GM19035 (cell line): ENCODE results near the gene CIT.
"Not testable (repeated sequence)": the region's sequence is repeated elsewhere in the genome, so short reads cannot be mapped to it uniquely, and the experiment has no call there.

Experiments used
- ATAC-seq: cut with Tn5 transposase; IDR thresholded peaks from one replicate; pipeline ENCODE4 v1.9.1; 2021; ENCODE audit not compliant: unreplicated experiment

CIT gene

DNA sequence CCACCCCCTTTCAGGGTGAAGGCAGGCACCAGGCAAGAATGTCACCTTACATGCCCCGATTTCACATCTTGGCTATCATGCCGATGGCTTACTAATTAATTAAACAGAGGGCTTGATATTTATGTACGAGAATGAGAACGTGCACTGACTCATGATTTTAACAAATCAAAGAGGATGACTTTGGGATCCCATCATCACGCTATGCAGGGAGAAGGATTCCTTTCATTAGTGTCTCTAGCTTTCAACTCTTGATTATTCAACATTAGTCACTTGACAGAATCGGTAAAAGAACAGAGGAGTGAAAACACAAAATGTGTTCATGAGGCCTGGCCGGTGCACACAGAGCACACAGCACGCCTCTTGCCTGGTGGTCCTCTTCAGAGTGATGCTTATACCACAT lies 128.6 kb downstream of the CIT start:
- no peak for ATAC-seq

DNA sequence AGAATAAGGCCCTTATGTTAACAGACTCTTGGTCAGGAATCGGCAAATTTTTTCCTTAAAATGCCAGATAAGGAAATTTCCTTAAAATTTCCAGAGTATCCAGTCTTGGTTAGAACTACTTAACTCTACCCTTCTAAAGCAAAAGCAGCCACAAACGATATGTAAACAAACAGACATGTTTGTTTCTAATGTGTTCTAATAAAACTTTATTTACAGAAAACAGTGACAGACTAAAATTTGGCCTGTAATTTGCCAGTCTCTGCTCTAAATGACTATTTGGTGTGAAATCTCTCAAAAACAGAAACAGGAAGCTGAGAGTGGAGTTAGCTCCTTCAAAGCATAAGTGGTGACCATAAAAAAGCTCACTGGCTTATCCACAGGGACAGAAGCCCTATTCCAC lies 131.0 kb downstream of the CIT start:
- no peak for ATAC-seq

DNA sequence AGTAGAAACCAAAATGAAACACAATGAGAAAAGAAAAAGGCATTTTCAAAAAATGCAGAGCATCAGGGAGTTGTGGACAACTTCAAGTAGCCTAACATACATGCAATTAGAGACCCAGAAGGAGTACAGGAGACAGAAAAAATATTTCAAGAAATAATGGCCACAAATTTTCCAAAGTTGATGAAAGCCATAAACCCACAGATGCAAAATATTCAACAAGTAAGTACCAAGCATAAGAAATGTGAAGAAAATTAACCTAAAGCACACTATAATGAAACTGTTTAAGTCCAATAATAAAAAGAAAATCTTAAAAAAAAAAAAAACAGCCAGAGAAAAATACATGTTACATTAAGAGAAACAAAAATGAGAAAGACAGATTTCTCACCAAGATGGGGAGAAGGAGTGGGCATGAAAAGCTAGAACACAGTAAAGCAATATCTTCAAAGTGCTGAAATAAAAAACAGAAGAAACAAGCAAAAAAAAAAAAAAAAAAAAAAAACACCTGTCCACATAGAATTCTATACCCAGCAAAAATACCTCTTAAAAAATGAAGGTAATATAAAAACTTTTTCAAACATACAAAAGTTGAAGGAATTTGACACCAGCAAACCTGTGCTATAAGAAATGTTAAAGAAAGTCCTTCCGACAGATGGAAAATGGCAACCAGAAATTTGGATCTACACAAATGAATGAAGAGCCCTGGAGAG lies 132.1 kb downstream of the CIT start:
- ATAC-seq, result no peak

DNA sequence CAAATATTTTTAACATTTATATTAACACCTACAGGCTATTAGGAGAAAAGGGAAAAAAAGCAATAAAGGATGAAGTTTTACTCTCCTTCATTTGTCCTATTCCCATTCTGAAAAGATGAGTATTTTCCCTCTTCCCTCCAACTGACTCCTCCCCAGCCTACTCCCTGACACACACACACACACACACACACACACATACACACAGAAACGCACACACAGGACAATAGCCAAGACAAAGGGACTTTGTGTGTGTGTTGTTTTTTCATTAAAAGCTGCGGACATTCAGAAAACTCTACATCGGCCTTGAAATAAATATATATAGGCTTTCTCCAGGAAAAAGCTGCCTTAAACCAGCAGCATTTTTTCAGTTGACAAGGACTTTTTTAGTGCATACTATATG lies 134.4 kb downstream of the CIT start:
- ATAC-seq, result no peak

DNA sequence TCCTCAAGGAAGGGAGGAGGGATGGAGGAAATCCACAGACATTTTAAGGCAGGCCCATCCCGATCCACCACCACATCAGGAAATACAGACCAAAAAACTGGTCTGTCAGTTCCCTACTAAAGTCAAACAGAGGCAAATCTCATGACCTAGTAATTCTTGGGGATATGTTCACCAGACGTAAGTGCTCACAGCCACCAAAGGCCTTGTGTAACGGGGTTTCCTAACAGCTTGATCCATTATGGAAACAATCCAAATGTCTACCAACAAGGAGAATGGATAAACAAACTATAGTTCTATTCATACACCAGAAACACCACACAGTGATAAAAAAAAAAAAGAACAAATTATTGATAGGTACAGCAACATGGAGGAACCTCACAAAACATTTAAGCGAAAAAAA lies 136.3 kb downstream of the CIT start:
- no peak for ATAC-seq

DNA sequence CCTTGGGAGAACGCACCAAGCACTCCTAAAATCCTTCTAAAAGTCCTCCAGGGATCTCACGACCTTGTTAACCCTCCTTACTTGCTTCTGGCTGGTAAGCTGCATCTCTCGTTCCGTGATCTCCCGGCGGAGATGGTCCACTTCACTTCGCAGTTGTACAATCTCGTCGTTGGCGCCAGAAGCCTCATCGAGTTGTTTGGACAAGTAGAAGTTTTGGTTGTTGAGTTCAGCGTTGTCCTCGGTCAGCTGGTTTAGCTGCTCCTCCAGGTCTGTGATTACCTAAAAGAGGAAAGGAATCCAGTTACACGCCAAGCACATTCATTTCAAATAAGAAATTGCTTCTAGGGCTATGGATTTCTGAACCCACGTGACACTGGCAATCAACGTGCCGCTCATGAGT lies 142.0 kb downstream of the CIT start:
- no peak for ATAC-seq

DNA sequence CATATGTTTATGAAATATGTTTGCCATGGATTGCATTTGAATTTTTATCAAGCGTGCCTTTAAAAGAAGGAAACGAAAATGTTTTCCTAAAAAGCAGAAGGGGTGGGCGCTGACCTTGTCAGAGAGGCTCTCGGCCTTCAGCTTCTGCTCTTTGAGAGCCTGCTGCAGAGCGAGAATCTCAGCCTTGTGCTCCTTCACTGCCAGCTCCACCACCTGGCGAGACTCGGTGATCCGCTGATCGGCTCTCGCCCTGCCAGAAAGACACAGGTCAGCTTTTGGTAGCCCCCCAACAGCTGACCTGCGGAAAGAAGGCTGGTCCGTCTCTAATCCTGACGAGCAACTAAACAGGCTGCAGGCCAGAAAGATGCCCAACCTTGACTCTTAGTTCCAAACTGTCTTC lies 146.7 kb downstream of the CIT start:
- ATAC-seq, result no peak

DNA sequence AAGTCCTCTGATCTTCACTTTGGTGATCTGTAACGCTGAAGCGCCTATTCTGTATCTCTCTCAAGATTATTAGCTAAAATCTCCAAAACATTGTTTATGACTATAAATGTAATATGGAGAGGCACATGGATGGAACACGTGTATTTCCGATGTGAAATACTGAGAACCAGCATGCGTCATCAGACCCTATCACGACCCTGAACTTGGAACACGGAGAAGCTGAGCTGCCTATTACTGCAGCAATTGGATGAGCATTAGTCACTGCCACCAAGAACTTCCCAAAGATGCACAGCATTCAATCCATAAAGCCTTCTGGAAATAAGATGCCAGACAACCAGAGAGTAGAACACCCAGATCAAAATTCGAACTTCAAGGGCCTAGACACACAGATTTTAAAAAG lies 147.2 kb downstream of the CIT start:
- no peak for ATAC-seq

DNA sequence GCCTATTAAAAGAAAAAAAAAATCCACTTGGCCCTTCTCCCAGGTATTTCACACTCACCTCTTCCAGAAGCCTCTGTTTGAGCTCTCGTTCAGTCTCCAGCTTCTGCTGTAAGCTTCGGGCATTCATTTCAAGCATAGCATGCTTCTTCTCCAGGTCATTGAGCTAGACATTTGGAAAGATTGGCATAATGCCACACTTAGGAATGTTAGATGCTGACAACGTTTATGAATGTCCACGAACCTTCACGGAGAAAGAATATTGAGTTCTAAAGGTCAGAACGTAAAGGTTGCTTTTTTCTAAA lies 148.7 kb downstream of the CIT start:
- no peak for ATAC-seq

DNA sequence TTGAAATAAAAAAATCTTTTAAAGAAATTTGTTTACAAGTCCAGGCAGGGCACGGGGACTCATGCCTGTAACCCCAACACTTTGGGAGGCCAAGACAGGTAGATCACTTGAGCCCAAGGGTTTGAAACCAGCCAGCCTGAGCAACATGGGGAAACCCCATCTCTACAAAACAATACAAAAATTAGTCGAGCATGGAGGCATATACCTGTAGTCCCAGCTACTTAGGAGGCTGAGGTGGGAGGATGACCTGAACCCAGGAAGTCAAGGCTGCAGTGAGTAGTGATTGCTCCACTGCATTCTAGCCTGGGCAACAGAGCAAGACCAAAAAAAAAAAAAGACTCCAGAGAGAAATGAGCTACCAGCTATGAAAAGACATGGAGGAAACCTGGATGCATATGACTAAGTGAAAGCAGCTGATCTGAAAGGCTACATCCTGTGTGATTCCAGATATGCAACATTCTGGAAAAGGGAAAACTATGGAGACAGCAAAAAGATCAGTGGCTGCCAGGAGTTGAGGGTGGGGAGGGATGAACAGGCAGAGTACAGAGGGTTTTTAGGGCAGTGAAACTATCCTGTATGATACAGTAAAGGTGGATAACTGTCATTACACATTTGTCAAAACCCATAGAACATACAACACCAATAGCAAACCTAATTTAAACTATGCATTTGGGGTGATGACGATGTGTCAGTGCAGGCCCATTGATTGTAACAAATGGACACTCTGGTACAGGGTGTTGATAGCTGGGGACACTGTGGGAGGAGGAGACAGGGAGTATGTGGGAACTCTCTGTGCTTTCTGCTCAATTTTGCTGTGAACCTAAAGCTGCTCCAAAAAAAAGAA lies 149.3 kb downstream of the CIT start:
- ATAC-seq, result no peak

DNA sequence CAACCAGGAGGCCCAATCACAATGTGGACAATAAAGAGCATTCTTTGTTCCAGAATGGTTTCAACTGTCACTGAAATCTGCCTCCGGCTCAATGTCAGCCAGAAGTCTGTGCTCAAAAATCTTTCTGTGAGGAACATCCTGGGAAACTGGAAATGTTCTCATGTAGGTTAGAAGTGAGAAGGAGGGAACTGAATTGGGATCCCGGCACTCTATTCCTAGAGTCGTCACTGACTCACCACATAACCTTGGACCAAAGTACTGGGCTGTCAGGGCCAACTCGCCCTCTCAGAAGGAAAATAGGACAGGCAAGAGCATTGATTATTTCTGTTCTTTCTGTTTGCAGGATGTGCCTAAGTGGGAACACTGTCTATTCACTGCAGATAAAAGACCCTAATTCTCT lies 151.6 kb downstream of the CIT start:
- ATAC-seq, result no peak

DNA sequence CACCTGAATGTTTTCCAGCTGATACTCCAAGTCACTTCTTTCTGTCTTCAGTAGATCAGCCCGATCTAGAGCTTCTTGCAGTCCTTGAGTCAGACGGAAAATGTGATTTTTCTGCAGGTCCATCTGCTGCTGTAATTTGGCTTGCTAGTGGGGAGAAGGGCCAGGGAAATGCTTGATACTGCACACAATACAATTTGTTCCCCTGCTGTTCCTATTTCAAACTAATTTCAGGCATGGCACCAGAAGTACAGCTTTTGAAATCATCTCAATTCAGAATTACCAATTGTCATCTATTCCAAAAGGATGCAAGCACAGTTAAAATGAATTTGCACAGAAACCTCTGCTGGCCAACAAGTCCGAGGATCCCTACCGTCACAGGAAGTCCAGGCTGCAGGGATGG lies 155.8 kb downstream of the CIT start:
- ATAC-seq, result no peak

DNA sequence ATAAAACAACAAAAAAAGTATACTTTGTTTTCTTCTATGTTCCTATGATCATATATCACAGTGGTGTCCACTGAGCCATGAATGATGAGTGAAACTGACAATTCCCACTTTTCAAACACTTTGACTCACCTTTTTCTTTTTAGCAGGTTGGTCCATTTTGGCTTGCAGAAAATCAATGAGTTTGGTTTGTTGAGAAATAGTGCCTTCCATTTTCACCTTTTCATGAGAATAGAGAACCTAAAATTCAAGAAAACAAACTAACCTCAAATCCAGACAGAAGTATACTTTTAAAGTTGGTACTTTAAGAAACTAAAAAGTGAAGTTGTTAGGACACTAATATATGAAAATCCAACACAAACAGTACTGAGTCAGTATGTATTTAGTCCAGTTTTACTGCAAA lies 156.8 kb downstream of the CIT start:
- ATAC-seq, result no peak

DNA sequence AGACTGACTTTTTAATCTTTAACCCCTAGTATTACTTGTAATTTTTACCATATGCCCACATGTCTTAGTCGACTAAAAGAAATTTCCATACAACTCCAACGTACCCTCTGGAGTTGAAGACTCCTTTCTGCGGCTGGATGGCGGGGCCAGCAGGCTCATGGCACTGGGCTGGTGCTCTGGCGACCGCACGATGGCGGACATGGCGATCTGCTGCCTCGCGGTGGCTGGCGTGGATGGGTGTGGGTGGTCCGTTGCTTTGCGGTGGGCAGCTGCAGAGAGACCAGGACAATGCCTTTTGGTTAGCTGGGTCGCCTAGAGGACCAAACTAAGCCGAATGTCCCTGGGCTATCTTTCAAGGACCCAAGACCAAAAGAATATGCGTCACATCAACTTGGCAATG lies 159.0 kb downstream of the CIT start:
- ATAC-seq, result no peak

DNA sequence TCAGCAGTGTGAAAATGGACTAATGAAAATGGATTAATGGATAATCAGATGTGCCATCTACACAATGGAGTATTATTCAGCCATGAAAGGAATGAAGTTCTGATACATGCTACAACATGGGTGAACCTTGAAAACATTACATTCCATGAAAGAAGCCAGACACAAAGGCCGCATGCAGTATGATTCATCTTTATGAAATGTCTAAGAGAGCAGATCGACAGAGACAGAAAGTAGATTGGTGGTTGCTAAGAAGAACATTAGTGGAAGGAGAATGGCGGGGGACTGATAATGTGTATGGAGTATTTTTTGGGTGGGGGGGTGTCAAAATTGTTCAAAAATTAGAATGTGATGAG lies 161.9 kb downstream of the CIT start:
- no peak for ATAC-seq

DNA sequence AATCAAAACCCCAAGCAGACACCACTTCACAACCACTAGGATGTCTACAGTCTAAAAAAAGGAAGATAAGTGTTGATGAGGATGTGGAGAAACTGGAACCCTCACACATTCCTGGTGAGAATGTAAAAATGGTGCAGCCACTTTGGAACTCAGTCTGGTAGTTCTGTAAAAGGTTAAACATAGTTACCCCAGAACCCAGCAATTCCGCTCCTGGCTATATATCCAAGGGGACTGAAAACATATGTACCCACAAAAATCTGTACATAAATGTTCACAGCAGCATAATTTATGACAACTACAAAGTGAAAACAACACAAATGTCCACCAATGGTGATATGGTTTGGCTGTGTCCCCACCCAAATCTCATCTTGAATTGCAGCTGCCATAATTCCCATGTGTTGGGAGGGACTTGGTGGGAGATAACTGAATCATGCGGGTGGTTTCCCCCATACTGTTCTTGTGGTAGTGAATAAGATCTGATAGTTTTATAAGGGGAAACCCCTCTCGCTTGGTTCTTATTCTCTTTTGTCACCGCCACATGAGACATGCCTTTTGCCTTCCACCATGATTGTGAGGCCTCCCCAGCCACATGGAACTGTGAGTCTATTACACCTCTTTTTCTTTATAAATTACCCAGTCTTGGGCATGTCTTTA lies 162.4 kb downstream of the CIT start:
- no peak for ATAC-seq

DNA sequence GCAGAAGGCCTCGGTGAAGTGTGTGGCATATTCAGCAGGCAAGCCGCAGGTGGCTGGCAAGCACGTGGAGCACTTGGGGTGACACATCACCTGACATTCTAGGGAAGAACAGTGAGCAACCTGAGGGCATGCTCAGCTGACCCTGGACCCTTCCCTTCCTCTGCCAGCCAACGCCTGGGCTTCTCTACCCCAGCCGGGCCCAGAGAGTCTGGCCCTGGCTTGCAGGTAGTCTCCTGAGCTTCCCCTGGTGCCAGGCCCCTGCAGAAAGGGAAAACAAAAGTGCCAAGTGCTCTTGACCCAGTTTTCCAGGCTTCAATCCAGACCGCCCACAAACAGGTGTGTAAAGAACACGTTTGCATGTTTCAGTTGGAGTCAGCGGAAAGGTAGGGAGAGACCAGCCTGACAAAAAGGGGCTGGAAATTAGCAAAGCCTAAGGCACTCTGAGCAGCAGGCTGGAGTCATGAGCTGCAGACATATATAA lies 163.5 kb downstream of the CIT start:
- ATAC-seq, result no peak

DNA sequence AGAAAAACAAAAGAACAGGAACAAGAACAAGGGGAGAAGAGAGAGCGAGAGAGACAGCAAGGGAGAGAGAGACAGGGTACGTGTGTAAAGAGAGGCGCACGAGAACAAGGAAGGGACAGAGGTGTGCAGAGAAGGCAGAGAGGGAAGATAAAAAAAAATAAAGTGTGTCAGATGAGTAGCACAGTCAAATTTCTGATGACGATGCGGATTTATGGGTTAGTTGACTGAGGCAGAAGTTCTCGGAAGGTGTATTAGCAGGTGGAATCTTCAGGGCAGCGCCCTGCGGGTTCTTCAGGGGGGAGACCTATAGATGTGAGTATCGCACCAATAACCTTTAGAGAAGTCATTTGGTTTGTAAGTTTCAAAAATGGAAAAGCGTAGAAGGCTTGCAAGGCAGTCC lies 164.4 kb downstream of the CIT start:
- no peak for ATAC-seq

DNA sequence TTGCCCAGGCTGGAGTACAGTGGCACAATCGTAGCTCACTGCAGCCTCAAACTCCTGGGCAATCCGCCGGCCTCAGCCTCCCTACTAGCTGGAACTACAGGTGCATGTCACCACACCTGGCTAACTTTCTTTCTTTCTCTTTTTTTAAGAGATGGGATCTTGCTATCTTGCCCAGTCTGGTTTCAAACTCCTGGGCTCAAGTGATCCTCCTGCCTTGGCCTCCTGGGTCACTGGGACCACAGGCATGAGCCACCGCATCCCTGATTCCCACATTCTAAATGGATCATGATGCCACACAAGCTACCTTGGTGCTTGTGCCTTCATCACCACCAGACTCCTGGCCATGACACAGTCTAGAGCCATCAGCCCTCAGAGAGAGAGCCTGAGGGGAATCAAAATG lies 165.4 kb downstream of the CIT start:
- ATAC-seq, result no peak

DNA sequence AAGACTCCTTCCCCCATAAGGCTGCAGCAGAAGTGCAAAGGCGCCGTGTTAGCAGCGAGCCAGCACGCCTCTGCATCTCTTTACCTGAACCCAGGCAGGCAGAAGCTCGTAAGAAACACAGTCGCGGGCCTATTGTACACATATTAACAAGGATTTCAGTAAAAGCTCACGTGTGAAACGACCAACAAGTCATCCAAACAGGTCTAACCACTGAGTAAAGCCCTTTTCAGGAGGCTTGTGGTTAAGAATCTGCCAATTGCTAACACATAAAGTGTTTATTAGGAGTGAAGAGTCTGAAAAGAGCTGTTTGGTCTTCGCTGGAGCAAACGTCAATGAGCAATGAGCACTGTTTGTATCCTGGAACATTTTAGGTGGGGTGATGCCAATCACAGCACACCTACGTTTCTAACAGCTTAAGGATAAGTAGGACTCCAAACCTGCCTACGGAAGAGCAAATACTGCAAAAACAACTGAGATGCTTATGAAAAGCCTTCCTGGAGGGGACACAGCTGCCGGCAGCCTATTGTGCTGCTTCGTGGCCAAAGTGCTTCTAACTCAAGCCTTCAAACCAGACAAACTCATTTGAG lies 166.1 kb downstream of the CIT start:
- no peak for ATAC-seq

DNA sequence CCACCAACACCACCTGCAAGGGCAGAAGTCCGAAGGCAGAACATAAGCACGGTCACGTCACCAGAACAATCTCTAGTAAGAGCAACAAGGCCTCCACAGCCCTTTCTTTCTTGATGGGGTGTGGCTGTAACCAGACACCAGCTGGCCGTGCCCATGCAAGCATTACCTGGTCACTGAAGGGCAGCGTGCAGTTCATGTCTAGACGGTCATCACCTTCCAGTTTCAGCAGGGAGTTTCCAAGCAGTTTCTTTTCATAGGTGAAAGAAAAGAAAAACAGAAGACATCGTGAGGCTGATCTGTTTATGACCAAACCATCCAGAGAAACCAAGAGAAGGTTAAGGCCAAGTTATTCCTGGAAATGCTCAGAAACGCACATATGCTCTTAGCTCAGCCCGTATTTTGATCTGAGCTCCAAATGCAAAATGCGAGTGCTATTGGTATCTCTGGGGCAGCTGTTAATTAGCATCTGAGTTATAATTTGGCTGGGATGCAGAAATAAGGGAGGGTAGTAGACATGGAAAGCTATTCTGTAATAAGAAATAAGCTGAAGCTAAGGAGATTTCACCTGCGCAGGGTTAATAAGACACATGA lies 166.7 kb downstream of the CIT start:
- ATAC-seq, result no peak

DNA sequence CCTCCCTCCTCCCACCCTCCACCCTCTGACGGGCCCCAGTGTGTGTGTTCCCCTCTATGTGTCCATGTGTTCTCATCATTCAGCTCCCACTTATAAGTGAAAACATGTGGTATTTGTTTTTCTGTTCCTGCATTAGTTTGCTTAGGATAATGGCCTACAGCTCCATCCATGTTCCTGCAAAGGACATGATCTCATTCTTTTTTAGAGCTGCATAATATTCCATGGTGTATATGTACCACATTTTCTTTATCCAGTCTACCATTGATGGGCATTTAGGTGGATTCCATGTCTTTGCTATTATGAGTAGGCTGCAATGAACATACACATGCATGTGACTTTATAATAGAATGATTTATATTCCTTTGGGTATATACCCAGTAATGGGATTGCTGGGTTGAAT lies 170.7 kb downstream of the CIT start:
- not testable (repeated sequence) for ATAC-seq
